HG02884 (cell line): ENCODE measurements around the gene POLR3F.
"Not testable (repeated sequence)": the region's sequence is repeated elsewhere in the genome, so short reads cannot be mapped to it uniquely, and the experiment has no call there.

Experiments
- ATAC-seq: cut with Tn5 transposase; IDR thresholded peaks from one replicate; pipeline ENCODE4 v1.9.1; 2021; ENCODE audit warnings: mild to moderate bottlenecking, moderate library complexity; ENCODE audit not compliant: unreplicated experiment

The POLR3F gene

GRCh38 chr20:18504479-18505060, 37.4 kb downstream of the POLR3F start:
- no peak for ATAC-seq

GRCh38 chr20:18506744-18507143, 39.6 kb downstream of the POLR3F start:
- no peak for ATAC-seq

- ATAC-seq: peak; percentile 93
These were observed 40.3 kb downstream of the POLR3F start, which contains the start of gene SEC23B for GRCh38 chr20:18507218-18508191. Gene SEC23B, plus strand, starts transcription at chr20:18507940. Its CDS starts 2,896 bp downstream, at chr20:18510836.

- no peak for ATAC-seq
These were observed 44.4 kb downstream of the POLR3F start for GRCh38 chr20:18511571-18511970.

DNA sequence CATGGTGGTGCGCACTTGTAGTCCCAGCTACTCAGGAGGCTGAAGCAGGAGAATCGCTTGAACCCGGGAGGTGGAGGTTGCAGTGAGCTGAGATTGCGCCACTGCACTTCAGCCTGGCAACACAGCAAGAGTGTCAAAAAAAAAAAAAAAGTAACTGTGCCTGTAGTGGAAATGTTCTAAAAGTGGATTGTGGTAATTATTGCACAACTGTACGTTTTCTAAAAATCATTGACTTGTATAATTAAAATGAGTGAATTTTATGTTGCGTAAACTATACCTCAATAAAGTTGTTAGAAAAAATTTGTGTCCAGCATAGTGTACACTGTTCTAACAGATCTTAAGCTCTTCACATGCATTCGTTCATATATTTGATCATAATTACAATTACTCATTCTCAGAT, 46.0 kb downstream of the POLR3F start:
- no peak for ATAC-seq

GRCh38 chr20:18514127-18514526, 46.9 kb downstream of the POLR3F start:
- no peak for ATAC-seq

DNA sequence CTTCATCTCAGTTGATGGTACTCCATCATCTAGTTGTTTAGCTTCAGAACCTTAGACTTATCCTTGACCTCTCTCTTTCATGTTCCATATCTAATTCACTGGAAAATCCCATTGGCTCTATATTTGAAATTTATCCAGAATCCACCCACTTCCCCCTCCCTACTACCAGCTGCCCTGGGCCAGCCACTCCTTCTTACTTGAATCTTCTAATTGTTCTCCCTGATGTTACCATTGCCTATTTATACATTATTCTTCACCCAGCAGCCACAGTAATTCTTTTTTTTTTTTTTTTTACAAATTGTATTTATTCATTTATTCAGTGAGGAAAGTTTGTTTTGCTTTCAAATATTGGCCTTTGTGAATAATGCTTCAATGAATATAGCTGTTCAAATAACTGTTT, 48.8 kb downstream of the POLR3F start:
- ATAC-seq: no peak

- ATAC-seq: not testable (repeated sequence)
These were observed 54.9 kb downstream of the POLR3F start for GRCh38 chr20:18522066-18522465.

- ATAC-seq: no peak
These were observed 55.9 kb downstream of the POLR3F start for GRCh38 chr20:18523066-18523465.

- no peak for ATAC-seq
These were observed 57.5 kb downstream of the POLR3F start for GRCh38 chr20:18524646-18525045.

GRCh38 chr20:18526761-18527160, 59.6 kb downstream of the POLR3F start:
- not testable (repeated sequence) for ATAC-seq

DNA sequence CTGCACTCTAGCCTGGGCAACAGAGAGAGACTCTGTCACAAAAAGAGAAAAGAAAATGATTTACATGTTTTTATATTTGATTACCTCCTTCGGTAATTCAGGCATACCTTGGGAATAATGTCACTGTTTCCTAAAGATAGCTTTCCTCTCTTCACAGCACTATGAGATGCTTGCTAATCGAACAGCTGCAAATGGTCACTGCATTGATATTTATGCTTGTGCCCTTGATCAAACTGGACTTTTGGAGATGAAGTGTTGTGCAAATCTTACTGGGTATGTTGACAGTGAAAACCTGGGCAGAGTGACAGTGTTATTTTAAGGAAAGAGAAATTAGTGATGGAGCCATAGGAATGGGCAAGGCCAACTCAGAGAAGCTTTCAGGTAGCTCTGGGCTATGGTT, 60.1 kb downstream of the POLR3F start:
- no peak for ATAC-seq

DNA sequence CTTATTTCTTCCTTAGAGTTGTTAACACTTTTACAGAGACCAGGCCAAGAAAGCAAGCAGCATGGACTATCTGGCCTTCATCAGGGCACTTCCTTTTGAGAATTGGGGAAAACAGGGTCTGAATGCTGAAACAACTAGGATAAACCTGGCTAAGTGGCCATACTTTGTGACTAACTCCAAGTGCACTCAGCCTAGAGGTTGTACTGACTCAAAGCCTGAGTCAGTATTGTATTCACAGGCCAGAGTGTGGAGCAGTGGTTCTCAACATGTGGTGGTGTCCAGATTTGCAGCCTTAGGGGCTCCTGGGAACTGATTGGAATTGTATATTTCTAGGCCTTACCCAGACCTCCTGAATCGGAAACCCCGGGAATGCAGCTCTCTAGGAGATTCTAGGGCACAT, 60.6 kb downstream of the POLR3F start:
- no peak for ATAC-seq

DNA sequence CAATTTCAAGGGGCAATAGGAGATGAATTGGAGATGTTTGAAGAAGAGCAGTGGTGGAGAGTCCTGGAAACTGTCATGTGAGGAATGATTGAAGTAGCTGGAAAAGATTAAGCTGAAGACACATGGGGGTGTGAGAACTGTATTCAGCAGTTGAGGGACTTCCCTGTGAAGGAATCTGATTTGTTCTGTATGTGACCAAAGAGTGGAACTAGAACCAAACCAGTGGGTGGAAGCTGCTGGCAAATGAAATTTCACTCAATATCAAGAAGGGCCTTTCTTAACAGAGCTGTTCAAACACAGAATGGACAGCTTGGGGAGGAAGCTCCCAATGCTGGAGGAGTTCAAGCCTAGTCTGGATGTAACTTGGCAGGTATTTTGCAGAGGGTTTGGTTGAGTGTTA, 61.9 kb downstream of the POLR3F start:
- no peak for ATAC-seq

DNA sequence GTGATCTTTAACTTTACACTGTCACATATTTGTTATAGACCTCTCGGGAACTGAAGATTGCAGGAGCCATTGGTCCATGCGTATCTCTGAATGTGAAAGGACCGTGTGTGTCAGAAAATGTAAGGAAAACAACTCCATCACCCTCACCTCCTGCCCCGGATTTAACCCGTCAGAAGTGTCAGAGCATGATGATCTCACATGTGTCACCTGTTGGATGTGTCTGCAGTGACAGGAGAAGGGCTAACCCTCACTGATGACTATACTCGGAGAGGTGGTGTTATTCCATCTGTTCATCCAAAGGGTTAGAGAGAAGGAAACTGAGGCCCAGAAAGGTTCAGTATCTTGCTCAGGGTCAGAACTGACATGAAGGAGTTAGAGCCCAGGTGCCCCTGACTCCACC, 65.4 kb downstream of the POLR3F start:
- no peak for ATAC-seq

DNA sequence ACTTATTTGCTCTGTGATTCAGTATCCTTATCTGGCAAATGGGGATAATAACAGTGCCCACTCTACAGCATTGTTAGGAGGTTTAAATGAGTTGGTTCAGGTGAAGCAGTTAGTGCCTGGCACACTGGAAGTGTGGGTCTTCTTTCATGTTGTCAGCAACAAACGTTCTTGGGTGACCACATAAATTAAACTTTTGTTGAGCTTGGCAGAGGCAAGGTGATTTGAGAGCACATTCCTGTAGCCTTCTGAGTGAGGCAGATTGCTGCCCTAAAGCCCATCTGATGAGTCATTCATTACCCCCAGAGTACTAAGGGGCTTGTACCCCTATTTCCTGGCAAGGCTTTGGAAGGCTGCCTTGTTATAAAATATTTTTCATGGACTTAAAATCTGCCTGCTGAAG, 66.3 kb downstream of the POLR3F start:
- ATAC-seq: no peak

DNA sequence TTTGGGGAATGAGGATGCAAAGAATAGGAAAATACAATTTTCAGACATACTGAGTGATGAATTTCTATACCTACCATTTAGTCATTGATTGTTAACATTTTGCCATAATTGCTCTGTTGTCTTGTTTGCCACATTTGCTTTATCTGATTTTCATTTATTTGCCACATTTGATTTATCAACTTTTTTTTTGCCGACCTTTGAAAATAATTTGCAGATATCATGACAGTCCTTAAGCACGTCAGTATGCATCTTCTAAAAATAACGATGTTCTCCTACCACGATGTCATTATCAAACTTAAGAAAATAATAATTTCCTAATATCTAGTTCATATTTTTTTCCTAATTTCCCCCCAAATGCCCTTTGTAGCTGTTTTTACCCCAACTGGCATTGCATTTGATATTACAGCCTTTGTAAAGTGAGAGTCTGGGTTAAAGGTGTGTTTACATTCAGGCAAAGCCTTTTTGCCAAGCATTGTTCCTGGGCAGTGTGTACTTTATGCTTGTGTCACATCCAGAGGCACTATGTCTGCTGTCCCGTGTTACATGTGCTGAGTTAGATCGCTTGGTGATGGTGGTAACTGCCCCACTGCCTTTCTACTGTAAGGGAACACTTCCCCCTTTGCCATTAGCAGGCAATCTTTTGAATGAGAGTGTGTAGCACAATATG, 66.9 kb downstream of the POLR3F start:
- ATAC-seq: no peak
